HL-60/S4 treated with retinoic acid at 250 ng/mL for 4 days and 3 days (cell line): ENCODE data around the gene CRYGN.

Source experiments
- in situ Hi-C: fragments of 300-500 bp; cut with MboI; formaldehyde crosslinking; loops from 2 replicates; pipeline ENCODE4 v1.7.0; 2022; ENCODE audit warnings: low sequenced_read_pairs

The CRYGN gene

GRCh38 chr7:151408839-151409666, 30.9 kb downstream of the CRYGN start:
- in situ Hi-C loops = no loop called here

- in situ Hi-C loops = no loop called here
These were observed 31.5 kb downstream of the CRYGN start for GRCh38 chr7:151408498-151408838.

- in situ Hi-C loops = no loop called here
These were observed 32.9 kb downstream of the CRYGN start for GRCh38 chr7:151406886-151407583.

GRCh38 chr7:151406051-151406875, 33.7 kb downstream of the CRYGN start:
- in situ Hi-C loops = no loop called here

- in situ Hi-C loops = no loop called here
These were observed 34.4 kb downstream of the CRYGN start for GRCh38 chr7:151405588-151405987.

- in situ Hi-C loops = no loop called here
These were observed 34.9 kb downstream of the CRYGN start for GRCh38 chr7:151405056-151405455.

- in situ Hi-C loops = no loop called here
These were observed 35.5 kb downstream of the CRYGN start for GRCh38 chr7:151404216-151405011.

- in situ Hi-C loops = no loop called here
These were observed 36.2 kb downstream of the CRYGN start for GRCh38 chr7:151403764-151404163.

- in situ Hi-C loops = no loop called here
These were observed 37.7 kb downstream of the CRYGN start for GRCh38 chr7:151402029-151402835.

- in situ Hi-C loops = no loop called here
These were observed 39.2 kb downstream of the CRYGN start for GRCh38 chr7:151400626-151401315.

GRCh38 chr7:151399906-151400305, 40.0 kb downstream of the CRYGN start:
- in situ Hi-C loops = no loop called here

GRCh38 chr7:151399305-151399601, 40.7 kb downstream of the CRYGN start:
- in situ Hi-C loops = no loop called here

- in situ Hi-C loops = no loop called here
These were observed 41.3 kb downstream of the CRYGN start for GRCh38 chr7:151398446-151399304.

GRCh38 chr7:151397026-151397425, 42.9 kb downstream of the CRYGN start:
- in situ Hi-C loops = no loop called here

- in situ Hi-C loops = no loop called here
These were observed 43.5 kb downstream of the CRYGN start for GRCh38 chr7:151396328-151396970.

- in situ Hi-C loops = no loop called here
These were observed 44.9 kb downstream of the CRYGN start for GRCh38 chr7:151395036-151395367.

GRCh38 chr7:151394076-151395035, 45.6 kb downstream of the CRYGN start:
- in situ Hi-C loops = no loop called here
